ENCODE data around the gene TBC1D10A.
A peak's percentile ranks its signal among the peaks of the same experiment; 100 is the strongest.

TBC1D10A gene

GRCh38 chr22:30296324-30296723 is 30.4 kb downstream of the TBC1D10A start:
- Histone ChIP-seq H3K27me3 (replicated peaks; ENCODE audit: control insufficient read depth, insufficient read depth, low read length) (no peaks in the 10 kb centered on the region), H3K4me1 (ENCODE audit: control insufficient read depth, insufficient read depth, low read length) (peaks cover 8% of the 10 kb centered on the region), H3K4me3 (ENCODE audit: low read length) (no peak overlapping the region), H3K9ac (ENCODE audit: low read length) (no peak overlapping the region), H3K36me3 (ENCODE audit: control insufficient read depth, insufficient read depth, low read length, severe bottlenecking) (peaks cover 96% of the 10 kb centered on the region), H3K9me3 (ENCODE audit: control insufficient read depth, low read length) (no peaks in the 10 kb centered on the region)
- no peak for DNase-seq (ENCODE audit: low read depth)

- no peaks in the 10 kb centered on the region for H3K9me3 ChIP-seq (ENCODE audit: control insufficient read depth, low read length)
- H3K27me3 ChIP-seq (replicated peaks; ENCODE audit: control insufficient read depth, insufficient read depth, low read length), result no peaks in the 10 kb centered on the region
- H3K9ac ChIP-seq (ENCODE audit: low read length), result no peak overlapping the region
- peaks cover 88% of the 10 kb centered on the region for H3K36me3 ChIP-seq (ENCODE audit: control insufficient read depth, insufficient read depth, low read length, severe bottlenecking)
- H3K4me1 ChIP-seq (ENCODE audit: control insufficient read depth, insufficient read depth, low read length), result peaks cover 12% of the 10 kb centered on the region
- no peak for DNase-seq (ENCODE audit: low read depth)
- no peak overlapping the region for H3K4me3 ChIP-seq (ENCODE audit: low read length)
These were observed 31.2 kb downstream of the TBC1D10A start for GRCh38 chr22:30295576-30295975.

GRCh38 chr22:30294830-30295229 is 31.9 kb downstream of the TBC1D10A start:
- Histone ChIP-seq H3K9me3 (ENCODE audit: control insufficient read depth, low read length) (no peaks in the 10 kb centered on the region), H3K4me3 (ENCODE audit: low read length) (no peak overlapping the region), H3K9ac (ENCODE audit: low read length) (no peak overlapping the region), H3K27me3 (replicated peaks; ENCODE audit: control insufficient read depth, insufficient read depth, low read length) (no peaks in the 10 kb centered on the region), H3K36me3 (ENCODE audit: control insufficient read depth, insufficient read depth, low read length, severe bottlenecking) (peaks cover 81% of the 10 kb centered on the region), H3K4me1 (ENCODE audit: control insufficient read depth, insufficient read depth, low read length) (peaks cover 19% of the 10 kb centered on the region)
- no peak for DNase-seq (ENCODE audit: low read depth)

- no peak for DNase-seq (ENCODE audit: low read depth)
- Histone ChIP-seq H3K27me3 (replicated peaks; ENCODE audit: control insufficient read depth, insufficient read depth, low read length) (no peaks in the 10 kb centered on the region), H3K9me3 (ENCODE audit: control insufficient read depth, low read length) (no peaks in the 10 kb centered on the region), H3K4me1 (ENCODE audit: control insufficient read depth, insufficient read depth, low read length) (peaks cover 20% of the 10 kb centered on the region), H3K4me3 (ENCODE audit: low read length) (no peak overlapping the region), H3K36me3 (ENCODE audit: control insufficient read depth, insufficient read depth, low read length, severe bottlenecking) (peaks cover 75% of the 10 kb centered on the region), H3K9ac (ENCODE audit: low read length) (no peak overlapping the region)
These were observed 32.7 kb downstream of the TBC1D10A start for GRCh38 chr22:30294066-30294465.

- Histone ChIP-seq H3K4me3 (ENCODE audit: low read length) (no peak overlapping the region), H3K36me3 (ENCODE audit: control insufficient read depth, insufficient read depth, low read length, severe bottlenecking) (peaks cover 65% of the 10 kb centered on the region), H3K9ac (ENCODE audit: low read length) (no peak overlapping the region), H3K9me3 (ENCODE audit: control insufficient read depth, low read length) (no peaks in the 10 kb centered on the region), H3K27me3 (replicated peaks; ENCODE audit: control insufficient read depth, insufficient read depth, low read length) (no peaks in the 10 kb centered on the region), H3K4me1 (ENCODE audit: control insufficient read depth, insufficient read depth, low read length) (peaks cover 29% of the 10 kb centered on the region)
- DNase-seq (ENCODE audit: low read depth), result no peak
These were observed 33.7 kb downstream of the TBC1D10A start for GRCh38 chr22:30293026-30293425.

GRCh38 chr22:30292069-30292970 is 34.4 kb downstream of the TBC1D10A start:
- no peak for DNase-seq (ENCODE audit: low read depth)
- Histone ChIP-seq H3K36me3 (ENCODE audit: control insufficient read depth, insufficient read depth, low read length, severe bottlenecking) (peaks cover 58% of the 10 kb centered on the region), H3K4me3 (ENCODE audit: low read length) (no peak overlapping the region), H3K9ac (ENCODE audit: low read length) (no peak overlapping the region), H3K9me3 (ENCODE audit: control insufficient read depth, low read length) (no peaks in the 10 kb centered on the region), H3K4me1 (ENCODE audit: control insufficient read depth, insufficient read depth, low read length) (peaks cover 34% of the 10 kb centered on the region), H3K27me3 (replicated peaks; ENCODE audit: control insufficient read depth, insufficient read depth, low read length) (no peaks in the 10 kb centered on the region)

GRCh38 chr22:30291058-30291892 is 35.5 kb downstream of the TBC1D10A start:
- peaks cover 34% of the 10 kb centered on the region for H3K4me1 ChIP-seq (ENCODE audit: control insufficient read depth, insufficient read depth, low read length)
- no peaks in the 10 kb centered on the region for H3K9me3 ChIP-seq (ENCODE audit: control insufficient read depth, low read length)
- H3K9ac ChIP-seq (ENCODE audit: low read length), result peak overlapping the region; percentile 64
- peak; percentile 51 for DNase-seq (ENCODE audit: low read depth)
- H3K4me3 ChIP-seq (ENCODE audit: low read length), result no peak overlapping the region
- H3K27me3 ChIP-seq (replicated peaks; ENCODE audit: control insufficient read depth, insufficient read depth, low read length), result no peaks in the 10 kb centered on the region
- H3K36me3 ChIP-seq (ENCODE audit: control insufficient read depth, insufficient read depth, low read length, severe bottlenecking), result peaks cover 47% of the 10 kb centered on the region

GRCh38 chr22:30290342-30291057 is 36.2 kb downstream of the TBC1D10A start:
- Histone ChIP-seq H3K9me3 (ENCODE audit: control insufficient read depth, low read length) (no peaks in the 10 kb centered on the region), H3K9ac (ENCODE audit: low read length) (peak overlapping the region; percentile 64), H3K4me1 (ENCODE audit: control insufficient read depth, insufficient read depth, low read length) (peaks cover 34% of the 10 kb centered on the region), H3K4me3 (ENCODE audit: low read length) (peak overlapping the region; percentile 62), H3K36me3 (ENCODE audit: control insufficient read depth, insufficient read depth, low read length, severe bottlenecking) (peaks cover 42% of the 10 kb centered on the region), H3K27me3 (replicated peaks; ENCODE audit: control insufficient read depth, insufficient read depth, low read length) (no peaks in the 10 kb centered on the region)
- DNase-seq (ENCODE audit: low read depth), result peak; percentile 35

- no peak for DNase-seq (ENCODE audit: low read depth)
- Histone ChIP-seq H3K36me3 (ENCODE audit: control insufficient read depth, insufficient read depth, low read length, severe bottlenecking) (peaks cover 42% of the 10 kb centered on the region), H3K9ac (ENCODE audit: low read length) (peak overlapping the region; percentile 64), H3K9me3 (ENCODE audit: control insufficient read depth, low read length) (no peaks in the 10 kb centered on the region), H3K4me1 (ENCODE audit: control insufficient read depth, insufficient read depth, low read length) (peaks cover 34% of the 10 kb centered on the region), H3K4me3 (ENCODE audit: low read length) (peak overlapping the region; percentile 62), H3K27me3 (replicated peaks; ENCODE audit: control insufficient read depth, insufficient read depth, low read length) (no peaks in the 10 kb centered on the region)
These were observed 36.8 kb downstream of the TBC1D10A start for GRCh38 chr22:30289980-30290313.

- peak; percentile 100 for DNase-seq (ENCODE audit: low read depth)
- Histone ChIP-seq H3K9ac (ENCODE audit: low read length) (peak within 1 kb of the TSS; percentile 86), H3K27me3 (replicated peaks; ENCODE audit: control insufficient read depth, insufficient read depth, low read length) (no peaks in the 10 kb centered on the region), H3K9me3 (ENCODE audit: control insufficient read depth, low read length) (no peaks in the 10 kb centered on the region), H3K36me3 (ENCODE audit: control insufficient read depth, insufficient read depth, low read length, severe bottlenecking) (peaks cover 39% of the 10 kb centered on the region), H3K4me3 (ENCODE audit: low read length) (peak within 1 kb of the TSS; percentile 83), H3K4me1 (ENCODE audit: control insufficient read depth, insufficient read depth, low read length) (peaks cover 34% of the 10 kb centered on the region)
These were observed 37.4 kb downstream of the TBC1D10A start, which contains the start of gene CASTOR1 for GRCh38 chr22:30289141-30289979. TSS of gene CASTOR1 (minus strand) at chr22:30289505. CDS start at chr22:30289497, 8 bp downstream.

Data from adipocyte (in vitro differentiated cells).